Stimulated activated CD8-positive, alpha-beta memory T cell treated with anti-CD3 and anti-CD28 coated beads, Interleukin-4, amount 100 ng/mL, for 1 hour (primary cell): ENCODE measurements around the gene JSRP1.

Experiments used
- DNase-seq, 2 donors: peaks; one replicate each; pipeline ENCODE4 v3.0.0-alpha.2; 2020; ENCODE audit warnings: low read depth in 2 of 2, low spot score in 1 of 2

The JSRP1 gene

DNA sequence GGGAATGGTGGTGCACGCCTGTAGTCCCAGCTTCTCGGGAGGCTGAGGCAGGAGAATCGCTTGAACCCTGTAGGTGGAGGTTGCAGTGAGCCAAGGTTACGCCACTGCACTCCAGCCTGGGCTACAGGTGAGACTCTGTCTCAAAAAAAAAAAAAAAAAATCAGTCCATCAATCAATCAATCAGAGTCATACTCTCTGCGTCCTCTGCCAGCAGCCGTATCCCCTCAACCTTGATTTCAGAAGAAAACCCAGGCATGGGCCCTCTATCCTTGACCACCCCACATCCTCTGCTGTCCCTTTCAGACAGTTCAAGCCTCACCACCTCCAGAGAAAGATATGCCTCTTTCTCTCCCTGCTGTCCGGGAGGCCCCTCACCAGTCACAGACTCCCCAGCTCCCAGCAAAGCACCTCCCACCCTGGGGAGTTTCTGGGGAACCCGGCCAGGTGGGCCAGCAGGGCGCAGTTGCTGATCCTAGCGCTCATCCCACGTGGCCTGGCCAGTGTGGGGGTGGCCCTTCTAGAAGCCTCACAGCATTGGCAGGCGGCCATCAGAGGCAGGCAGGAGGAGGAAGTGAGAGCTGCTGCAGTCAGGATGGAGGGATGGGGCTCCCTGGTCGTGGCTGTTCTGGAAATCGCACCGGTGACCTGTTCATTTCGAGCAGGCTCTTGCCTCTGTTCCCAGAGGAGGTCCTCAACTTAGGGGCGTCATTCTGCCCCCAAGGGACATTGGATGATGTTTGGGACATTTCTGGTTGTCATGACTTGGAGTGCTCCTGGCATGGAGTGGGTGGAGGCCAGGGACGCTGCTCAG is 10.2 kb upstream of the JSRP1 start:
- no peak for DNase-seq

DNA sequence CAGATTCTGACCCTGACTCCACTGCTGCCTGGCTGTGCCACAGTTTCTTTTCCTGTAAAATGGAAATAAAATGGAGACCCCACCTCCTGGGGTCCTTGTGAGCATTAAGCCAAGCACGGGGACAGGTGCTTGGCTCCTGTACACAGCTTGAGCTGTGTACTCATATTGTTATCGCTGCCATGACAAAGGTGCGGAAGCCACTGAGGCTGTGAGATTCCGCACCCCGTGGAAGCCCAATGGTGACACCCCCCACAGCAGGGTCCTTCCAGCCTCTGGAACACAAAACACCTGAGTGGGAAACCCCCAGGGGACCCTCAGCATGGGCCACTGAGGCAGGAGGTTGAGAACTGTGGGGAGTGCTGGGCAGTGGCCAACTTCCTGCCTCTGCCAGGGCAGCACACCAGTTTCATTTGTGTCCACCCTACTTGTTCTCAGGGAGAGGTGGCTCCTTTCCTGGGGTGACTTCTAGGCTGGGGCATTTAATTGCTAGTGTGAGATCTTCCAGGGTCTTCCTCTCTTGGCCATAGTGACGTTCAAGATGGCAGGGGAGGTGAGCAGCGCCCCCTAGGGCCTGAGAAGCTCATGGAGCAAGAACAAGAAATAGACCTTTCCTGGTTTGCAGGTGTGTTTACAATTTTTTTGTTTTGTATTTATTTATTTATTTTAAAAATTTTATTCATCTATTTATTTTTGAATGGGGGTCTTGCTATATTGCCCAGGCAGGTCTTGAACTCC is 5.4 kb upstream of the JSRP1 start:
- DNase-seq: no peak

DNA sequence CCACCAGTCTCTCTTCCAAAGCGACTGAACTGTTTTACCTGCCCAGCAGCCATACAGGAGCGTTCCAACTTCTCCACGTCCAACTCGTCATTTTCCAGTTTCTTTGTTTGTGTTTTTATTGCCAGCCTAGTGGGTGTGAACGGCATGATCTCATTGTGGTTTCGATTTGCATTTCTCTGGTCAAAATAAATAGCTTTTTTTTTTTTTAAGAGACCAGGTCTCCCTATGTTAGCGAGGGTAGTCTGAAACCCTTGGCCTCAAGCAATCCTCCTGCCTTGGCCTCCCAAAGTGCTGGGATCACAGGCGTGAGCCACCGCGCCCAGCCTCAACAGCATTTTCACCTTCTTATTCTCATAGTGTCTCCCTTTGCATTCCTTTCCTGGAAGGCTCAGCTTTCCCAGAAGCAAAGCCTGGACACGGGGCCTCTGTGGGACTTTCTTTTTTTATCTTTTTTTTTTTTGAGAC is 4.2 kb upstream of the JSRP1 start:
- DNase-seq: no peak

DNA sequence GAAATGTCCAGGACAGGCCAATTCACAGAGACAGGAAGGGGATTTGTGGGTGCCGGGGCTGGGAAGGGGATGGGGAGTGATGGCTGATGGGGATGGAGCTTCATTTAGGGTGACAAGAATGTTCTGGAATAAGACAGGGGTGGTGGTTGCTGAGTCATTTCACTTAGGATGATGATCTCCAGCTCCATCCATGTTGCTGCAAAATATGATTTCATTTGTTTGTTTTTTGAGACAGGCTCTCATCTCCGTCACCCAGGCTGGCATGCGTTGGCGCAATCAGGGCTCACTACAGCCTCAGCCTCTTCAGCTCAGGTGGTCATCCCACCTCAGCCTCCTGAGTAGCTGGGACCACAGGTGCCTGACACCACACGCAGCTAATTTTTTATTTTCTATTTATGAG is 3.1 kb upstream of the JSRP1 start:
- no peak for DNase-seq

DNA sequence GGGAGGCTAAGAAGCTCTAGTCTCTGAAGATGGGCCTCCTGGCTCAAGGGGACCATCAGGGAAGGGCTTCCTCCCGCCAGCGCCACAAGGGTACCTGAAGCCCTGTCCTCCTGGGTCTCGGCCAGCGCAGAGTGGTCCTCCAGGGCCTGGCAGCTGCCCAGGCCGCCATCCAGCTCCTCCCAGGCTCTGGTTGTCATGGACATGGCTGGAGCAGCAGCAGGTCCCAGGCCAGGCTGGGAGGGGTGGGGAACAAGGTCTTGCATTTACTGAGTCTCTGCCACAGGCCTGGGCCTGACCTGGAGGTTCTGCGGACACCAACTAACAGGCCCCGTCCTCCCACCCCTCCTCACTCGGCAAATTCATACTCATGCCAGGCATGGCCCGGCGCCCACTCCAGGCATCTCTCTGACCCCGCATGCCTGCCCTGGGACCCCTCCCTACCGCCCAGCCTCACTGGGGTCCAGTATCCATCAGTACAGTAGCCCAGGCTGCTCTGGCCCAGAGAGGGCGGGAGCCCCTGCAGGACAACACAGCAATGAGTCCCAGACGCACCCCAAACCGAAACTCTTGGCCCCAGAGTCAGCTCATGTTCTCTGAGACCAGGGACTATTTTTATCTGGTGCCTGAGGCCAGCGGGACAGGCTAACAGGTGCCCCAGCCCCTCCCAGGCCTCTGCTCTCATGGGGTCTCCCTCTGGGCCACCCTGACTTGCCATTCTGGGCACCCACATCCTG is 938 bp downstream of the JSRP1 start:
- no peak for DNase-seq

DNA sequence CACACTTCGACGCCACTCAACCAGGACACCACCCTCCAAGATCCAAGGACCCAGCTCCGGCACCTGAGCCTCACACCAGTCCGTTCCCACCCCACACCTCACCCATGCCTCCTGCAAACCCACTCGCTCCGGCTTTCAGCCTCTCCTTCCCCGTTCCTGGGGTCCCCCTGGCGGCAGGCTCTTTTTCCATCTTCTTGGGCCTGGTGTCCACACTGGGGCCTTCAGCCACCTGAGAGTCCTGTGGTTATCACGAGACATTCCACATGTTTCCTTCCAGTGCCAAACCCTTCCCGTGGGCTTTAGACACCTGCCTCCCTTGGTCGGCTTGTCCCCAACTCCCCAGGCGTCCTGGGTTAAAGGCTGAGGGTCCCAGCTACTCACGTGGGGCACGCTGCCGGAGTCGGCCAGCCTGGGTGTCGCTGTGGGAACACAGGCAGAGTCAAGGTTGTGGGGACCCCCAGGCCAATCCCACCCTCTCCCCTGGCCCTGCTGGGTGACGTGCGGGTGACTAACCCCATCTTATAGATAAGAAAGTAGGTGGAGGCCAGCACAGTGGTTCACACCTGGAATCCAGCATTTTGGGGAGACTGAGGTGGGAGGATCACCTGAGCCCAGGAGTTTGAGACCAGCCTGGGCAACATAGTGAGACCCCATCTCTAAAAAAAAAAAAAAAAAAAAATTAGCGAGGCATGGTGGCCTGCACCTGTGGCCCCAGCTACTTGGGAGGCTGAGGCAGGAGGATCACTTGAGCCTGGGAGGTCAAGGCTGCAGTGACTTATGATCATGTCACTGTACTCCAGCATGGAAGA is 1.9 kb downstream of the JSRP1 start:
- no peak for DNase-seq

DNA sequence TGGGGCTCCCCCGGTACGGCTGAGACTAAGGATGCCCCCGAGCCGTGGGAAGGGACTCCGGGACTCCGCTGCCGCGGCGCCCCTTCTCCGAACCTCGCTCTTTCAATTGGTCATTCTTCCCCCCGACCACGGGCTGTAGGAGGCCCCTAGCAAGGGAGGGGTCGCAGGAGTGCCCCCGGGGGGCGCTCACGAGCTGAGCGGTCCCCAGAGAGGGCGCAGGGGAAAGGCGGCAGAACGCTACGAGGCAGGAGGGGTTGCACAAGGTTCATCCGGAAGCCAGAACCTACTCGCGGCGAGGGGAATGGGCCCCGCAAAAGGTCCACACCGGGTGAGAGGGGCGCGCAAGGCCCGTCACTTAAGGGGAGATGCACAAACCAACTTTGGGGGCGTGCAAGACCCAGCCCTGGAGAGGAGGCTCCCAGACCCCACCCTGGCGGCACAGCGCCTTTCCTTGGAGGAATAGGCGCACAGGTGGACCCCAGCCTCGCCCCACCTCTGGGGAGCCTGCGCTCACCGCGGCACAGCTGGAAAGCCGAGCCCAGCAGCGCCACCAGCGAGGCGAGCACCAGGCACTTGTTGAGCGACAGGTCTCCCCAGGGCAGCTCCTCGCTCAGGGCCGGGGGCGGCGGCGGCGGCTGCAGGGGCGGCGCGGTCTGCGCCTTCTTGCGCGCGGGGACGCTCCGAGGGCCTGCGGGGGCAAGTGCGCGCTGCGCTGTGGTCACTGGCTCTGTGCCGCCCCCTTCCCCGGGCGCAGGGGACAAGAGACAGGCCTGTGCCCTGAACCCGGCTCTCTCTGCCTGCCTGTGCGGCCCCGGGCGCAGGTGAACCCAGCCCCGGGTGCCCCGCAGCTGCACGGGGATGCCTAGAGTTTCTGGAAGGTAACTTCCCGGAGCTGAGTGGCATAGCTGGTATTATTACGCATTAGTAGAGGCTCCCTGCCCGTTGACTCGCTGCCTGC is 2.8 kb downstream of the JSRP1 start:
- DNase-seq: no peak

DNA sequence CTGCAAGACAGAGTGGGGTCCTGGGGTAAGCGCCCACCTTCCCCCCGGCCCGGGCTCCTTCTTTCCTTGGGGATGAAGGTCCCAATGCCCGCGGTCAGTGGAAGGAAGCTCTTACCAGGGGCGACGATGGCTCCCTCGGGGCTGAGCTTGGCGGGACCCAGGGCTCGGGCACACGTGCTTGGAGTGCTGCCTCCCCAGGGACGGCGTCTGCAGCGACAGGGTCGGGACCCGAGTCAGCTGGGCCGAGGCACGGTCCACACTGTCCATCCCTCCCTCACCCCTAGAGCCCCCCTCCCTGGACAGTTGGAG is 3.5 kb downstream of the JSRP1 start:
- no peak for DNase-seq

DNA sequence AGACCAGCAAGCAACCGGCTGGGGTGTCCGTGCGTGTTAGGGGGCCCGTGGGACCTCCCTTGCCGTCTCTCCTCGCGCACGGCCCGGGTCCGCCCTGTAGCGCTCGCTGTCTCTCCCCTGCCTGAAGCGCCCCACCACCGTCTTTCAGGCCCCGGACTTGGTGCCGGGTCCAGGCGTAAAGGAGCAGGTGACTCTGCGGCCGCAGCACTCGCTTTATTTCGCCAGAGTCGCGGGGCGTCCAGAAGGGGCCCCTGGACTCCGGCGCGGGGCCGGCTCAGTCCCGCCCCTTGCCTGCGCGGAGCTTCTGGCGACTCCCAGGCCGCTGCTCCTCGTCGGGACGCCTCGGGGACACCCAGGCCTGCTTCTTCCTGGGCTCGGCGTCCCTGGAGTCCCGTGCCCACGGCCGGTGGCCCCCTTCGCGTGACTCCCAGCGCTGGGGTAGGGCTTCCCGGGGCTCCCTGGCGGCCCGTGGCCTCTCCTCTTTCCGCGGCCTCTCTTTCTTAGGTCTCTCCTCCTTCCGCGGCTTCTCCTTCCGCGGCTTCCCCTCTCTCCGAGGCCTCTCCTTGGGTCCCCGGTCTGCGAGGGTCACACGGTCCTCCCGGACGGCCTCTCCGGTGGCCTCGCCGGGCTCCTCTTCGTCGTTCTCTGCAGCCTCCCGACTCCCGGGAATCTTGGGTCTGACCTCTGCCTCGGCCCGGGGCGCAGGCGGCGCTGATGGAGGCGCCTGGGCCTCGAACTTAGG is 4.0 kb downstream of the JSRP1 start:
- DNase-seq: no peak

DNA sequence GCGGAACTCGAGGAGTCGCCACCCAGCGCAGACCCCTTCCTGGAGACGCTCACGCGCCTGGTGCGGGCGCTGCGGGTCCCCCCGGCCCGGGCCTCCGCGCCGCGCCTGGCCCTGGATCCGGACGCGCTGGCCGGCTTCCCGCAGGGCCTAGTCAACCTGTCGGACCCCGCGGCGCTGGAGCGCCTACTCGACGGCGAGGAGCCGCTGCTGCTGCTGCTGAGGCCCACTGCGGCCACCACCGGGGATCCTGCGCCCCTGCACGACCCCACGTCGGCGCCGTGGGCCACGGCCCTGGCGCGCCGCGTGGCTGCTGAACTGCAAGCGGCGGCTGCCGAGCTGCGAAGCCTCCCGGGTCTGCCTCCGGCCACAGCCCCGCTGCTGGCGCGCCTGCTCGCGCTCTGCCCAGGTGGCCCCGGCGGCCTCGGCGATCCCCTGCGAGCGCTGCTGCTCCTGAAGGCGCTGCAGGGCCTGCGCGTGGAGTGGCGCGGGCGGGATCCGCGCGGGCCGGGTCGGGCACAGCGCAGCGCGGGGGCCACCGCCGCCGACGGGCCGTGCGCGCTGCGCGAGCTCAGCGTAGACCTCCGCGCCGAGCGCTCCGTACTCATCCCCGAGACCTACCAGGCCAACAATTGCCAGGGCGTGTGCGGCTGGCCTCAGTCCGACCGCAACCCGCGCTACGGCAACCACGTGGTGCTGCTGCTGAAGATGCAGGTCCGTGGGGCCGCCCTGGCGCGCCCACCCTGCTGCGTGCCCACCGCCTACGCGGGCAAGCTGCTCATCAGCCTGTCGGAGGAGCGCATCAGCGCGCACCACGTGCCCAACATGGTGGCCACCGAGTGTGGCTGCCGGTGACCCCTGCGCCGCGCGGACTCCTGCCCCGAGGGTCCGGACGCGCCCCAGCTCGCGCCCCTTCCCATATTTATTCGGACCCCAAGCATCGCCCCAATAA is 4.8 kb downstream of the JSRP1 start:
- DNase-seq: no peak

DNA sequence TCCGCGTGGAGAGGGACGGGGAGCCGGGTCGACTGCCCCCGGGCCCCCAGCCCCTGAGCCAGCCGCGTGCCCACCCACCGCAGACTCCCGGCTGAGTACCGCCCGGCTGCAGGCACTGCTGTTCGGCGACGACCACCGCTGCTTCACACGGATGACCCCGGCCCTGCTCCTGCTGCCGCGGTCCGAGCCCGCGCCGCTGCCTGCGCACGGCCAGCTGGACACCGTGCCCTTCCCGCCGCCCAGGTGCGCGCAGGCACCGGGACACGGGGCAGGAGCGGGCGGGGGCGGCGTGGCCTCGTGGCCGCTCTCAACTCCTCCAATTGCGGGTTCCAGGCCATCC is 5.5 kb downstream of the JSRP1 start:
- no peak for DNase-seq

DNA sequence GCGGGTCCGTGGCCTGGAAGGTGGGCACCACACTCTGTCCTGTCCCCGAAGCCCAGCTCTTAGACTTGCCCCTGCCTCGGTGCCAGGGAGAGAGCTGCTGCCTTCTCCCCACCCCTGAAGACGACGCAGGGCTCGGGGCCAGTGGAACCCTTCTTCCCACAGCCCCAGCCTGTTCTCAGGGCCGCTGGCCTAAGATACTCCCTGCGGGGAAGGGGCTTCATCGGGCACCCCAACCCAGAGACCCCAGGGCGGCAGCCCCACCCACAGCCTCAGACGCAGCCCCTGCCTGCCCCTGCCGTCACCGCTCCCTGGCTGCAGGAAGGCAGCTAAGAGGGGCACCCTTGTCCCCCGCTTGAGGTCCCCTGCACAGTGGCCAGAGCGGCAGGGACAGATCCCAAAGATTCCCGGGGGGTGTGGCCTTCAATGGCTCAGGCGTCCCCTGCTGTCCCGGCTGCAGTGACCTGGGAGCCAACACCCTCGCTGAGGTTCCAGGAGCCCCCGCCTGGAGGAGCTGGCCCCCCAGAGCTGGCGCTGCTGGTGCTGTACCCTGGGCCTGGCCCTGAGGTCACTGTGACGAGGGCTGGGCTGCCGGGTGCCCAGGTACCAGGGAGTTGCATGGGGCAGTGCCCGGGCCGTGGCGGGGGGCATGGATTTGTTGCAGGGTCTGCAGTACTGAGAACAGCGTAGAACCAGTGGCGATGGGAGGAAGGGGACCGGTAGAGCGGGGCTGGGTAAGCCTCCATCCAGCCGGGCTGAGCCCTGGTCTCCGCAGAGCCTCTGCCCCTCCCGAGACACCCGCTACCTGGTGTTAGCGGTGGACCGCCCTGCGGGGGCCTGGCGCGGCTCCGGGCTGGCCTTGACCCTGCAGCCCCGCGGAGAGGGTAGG is 6.1 kb downstream of the JSRP1 start:
- no peak for DNase-seq

DNA sequence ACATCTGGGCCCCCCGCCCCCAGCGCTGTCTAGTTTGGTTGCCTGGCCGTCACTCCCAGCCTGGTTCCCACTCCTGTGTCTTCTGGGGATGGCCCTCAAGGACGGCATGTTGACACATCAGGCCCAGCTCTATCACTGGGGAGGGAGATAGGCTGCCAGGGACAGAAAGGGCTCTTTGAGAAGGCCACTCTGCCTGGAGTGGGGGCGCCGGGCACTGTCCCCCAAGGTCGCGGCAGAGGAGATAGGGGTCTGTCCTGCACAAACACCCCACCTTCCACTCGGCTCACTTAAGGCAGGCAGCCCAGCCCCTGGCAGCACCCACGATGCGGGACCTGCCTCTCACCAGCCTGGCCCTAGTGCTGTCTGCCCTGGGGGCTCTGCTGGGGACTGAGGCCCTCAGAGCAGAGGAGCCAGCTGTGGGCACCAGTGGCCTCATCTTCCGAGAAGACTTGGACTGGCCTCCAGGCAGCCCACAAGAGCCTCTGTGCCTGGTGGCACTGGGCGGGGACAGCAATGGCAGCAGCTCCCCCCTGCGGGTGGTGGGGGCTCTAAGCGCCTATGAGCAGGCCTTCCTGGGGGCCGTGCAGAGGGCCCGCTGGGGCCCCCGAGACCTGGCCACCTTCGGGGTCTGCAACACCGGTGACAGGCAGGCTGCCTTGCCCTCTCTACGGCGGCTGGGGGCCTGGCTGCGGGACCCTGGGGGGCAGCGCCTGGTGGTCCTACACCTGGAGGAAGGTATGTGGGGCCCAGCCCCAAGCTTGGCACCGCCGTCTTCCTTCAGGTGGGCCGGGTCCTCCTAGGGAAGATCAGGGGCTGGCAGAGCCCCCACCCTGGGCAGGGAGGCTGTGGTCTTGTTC is 7.0 kb downstream of the JSRP1 start, which contains the start of gene AMH:
Gene AMH, plus strand, starts transcription at position 314 of the 857 bp plus-strand sequence. Its CDS starts 10 bp downstream, at position 324.
- no peak for DNase-seq

DNA sequence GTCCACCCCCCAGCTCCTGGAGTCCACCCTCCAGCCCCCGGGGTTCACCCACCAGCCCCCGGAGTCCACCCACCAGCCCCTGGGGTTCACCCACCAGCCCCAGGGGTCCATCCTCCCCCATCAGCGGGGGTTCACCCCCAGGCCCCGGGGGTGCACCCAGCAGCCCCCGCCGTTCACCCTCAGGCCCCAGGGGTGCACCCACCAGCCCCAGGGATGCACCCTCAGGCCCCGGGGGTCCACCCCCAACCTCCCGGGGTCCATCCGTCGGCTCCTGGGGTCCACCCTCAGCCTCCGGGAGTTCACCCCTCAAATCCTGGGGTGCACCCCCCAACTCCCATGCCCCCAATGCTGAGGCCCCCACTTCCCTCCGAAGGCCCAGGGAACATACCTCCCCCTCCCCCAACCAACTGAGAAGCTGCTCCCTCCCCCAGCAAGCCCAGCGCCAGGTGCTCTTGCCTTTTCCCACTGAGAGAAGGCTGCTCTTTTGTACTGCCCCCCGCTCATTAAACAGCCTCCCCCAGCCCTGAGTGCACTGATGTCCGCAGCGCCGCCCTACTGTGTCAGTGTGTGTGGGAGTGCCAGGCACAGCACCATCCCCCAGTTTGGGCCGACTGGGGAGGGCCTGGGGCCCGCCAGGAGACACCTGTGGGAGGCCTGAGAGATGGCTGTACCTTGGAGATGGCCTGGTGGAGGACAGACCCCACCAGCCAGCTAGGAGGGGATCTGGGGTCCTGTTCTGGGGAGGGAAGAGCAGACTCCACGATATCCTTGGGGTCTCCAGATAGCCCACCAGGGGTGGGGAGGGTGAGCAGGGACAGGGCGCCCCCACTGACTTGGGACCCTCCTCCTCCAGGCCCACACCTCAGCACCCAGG is 7.8 kb downstream of the JSRP1 start:
- no peak for DNase-seq

DNA sequence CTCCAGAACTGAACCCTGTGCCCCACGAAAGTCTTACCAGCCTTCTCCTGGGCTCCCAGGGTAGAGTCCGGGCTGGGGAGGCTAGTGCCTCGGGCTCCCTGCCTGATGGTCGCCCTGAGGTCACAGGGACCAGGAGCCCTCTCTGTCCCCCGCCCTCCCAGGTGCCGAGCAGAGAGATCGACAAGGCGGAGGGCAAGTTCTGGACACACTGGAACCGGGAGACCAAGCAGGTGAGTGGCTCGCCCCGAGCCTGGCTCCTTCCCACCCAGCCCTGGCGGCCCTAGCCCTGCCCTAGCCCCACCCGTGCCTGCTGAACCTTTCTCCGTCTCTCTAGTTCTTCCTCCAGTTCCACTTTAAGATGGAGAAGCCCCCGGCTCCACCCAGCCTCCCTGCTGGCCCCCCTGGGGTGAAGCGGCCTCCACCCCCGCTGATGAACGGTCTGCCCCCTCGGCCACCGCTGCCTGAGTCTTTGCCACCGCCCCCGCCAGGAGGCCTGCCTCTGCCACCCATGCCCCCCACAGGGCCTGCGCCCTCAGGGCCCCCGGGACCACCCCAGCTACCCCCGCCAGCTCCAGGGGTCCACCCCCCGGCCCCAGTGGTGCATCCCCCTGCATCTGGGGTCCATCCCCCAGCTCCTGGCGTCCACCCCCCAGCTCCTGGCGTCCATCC is 8.7 kb downstream of the JSRP1 start:
- DNase-seq: no peak
